Endometrium (tissue), 2 donors: Measurements from ENCODE around the gene SIPA1L2.

Experiments
- FAIRE-seq: peaks from 2 replicates; lab custom pipeline; 2012; peaks lifted over from hg19 to GRCh38; lab: Jason Lieb, UNC
- donor health status: control.
- donor health status: control.

Gene SIPA1L2

GRCh38 chr1:232630047-232630893 lies at the start of gene SIPA1L2:
TSS of gene SIPA1L2 (minus strand) at chr1:232630133. CDS start at chr1:232515339, 114,794 bp downstream.
- no peak for FAIRE-seq

- FAIRE-seq, result no peak
These were observed 48.4 kb upstream of the SIPA1L2 start for GRCh38 chr1:232678185-232678886.

- FAIRE-seq, result no peak
These were observed 46.4 kb upstream of the SIPA1L2 start for GRCh38 chr1:232676307-232676706.

- no peak for FAIRE-seq
These were observed 46.0 kb upstream of the SIPA1L2 start for GRCh38 chr1:232675898-232676297.

GRCh38 chr1:232675260-232675659 lies 45.3 kb upstream of the SIPA1L2 start:
- no peak for FAIRE-seq

- no peak for FAIRE-seq
These were observed 43.3 kb upstream of the SIPA1L2 start for GRCh38 chr1:232673256-232673655.

- no peak for FAIRE-seq
These were observed 40.2 kb upstream of the SIPA1L2 start for GRCh38 chr1:232669981-232670747.

GRCh38 chr1:232667778-232668165 lies 37.8 kb upstream of the SIPA1L2 start:
- no peak for FAIRE-seq

GRCh38 chr1:232667094-232667777 lies 37.3 kb upstream of the SIPA1L2 start:
- no peak for FAIRE-seq

- FAIRE-seq, result no peak
These were observed 35.2 kb upstream of the SIPA1L2 start for GRCh38 chr1:232664844-232665777.

GRCh38 chr1:232662910-232663309 lies 33.0 kb upstream of the SIPA1L2 start:
- no peak for FAIRE-seq

GRCh38 chr1:232658386-232658785 lies 28.5 kb upstream of the SIPA1L2 start:
- no peak for FAIRE-seq

GRCh38 chr1:232657426-232658005 lies 27.6 kb upstream of the SIPA1L2 start:
- no peak for FAIRE-seq

- FAIRE-seq, result no peak
These were observed 25.8 kb upstream of the SIPA1L2 start for GRCh38 chr1:232655746-232656085.

- no peak for FAIRE-seq
These were observed 25.3 kb upstream of the SIPA1L2 start for GRCh38 chr1:232655028-232655745.

- no peak for FAIRE-seq
These were observed 23.9 kb upstream of the SIPA1L2 start for GRCh38 chr1:232653789-232654188.

- no peak for FAIRE-seq
These were observed 20.9 kb upstream of the SIPA1L2 start for GRCh38 chr1:232650845-232651244.

GRCh38 chr1:232650418-232650817 lies 20.5 kb upstream of the SIPA1L2 start:
- no peak for FAIRE-seq

- no peak for FAIRE-seq
These were observed 18.4 kb upstream of the SIPA1L2 start for GRCh38 chr1:232648316-232648715.

GRCh38 chr1:232644209-232644608 lies 14.3 kb upstream of the SIPA1L2 start:
- FAIRE-seq, result no peak
